HG02852 (cell line): ENCODE results near the gene ATP5F1E.

ENCODE experiments used
- ATAC-seq: cut with Tn5 transposase; IDR thresholded peaks from one replicate; pipeline ENCODE4 v1.9.1; 2021; ENCODE audit warnings: mild to moderate bottlenecking, moderate library complexity; ENCODE audit not compliant: unreplicated experiment

ATP5F1E gene

DNA sequence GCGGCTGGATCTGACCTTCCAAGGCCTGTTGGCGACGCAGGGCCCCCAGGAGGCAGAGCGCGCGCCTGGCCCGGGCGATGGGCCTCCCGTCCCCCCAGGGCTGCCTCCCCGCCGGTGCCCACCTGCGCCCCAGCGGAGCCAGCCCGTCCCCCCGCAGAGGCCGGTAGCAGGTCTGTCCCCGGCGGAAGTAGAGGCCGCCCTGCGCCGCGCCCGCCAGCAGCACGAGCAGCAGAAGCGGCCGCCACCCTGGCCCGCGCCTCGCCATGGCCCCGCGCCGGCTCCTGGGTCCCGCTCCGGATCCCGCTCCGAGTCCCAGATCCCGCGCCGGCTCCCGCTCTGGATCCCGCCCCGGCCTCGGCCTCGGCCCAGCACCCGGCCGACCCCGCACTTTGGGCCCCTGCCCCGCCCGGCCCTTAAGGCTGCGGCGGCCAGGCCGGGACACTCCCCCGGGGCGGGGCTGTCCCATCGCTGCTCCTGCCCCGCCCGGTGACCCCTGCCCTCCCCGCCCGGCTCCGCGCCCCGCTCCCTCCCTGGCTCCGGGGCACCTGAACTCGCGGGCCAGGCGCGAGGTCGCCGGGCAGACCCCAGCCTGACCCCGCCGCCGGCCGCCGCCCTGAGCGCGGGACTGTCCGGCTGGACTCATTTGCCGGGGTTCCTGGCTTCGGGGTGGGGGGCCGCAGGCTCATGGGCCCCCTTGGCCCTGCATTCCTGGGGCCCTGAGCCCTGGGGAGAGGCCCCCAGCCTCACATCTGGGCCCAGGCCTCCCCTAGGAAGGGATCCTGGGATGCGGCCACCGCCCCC is 25.1 kb downstream of the ATP5F1E start, which contains the start of gene CTSZ:
TSS of gene CTSZ (minus strand) at position 391 of the 801 bp plus-strand sequence. CDS start at position 265, 126 bp downstream.
- ATAC-seq = peak; percentile 39

DNA sequence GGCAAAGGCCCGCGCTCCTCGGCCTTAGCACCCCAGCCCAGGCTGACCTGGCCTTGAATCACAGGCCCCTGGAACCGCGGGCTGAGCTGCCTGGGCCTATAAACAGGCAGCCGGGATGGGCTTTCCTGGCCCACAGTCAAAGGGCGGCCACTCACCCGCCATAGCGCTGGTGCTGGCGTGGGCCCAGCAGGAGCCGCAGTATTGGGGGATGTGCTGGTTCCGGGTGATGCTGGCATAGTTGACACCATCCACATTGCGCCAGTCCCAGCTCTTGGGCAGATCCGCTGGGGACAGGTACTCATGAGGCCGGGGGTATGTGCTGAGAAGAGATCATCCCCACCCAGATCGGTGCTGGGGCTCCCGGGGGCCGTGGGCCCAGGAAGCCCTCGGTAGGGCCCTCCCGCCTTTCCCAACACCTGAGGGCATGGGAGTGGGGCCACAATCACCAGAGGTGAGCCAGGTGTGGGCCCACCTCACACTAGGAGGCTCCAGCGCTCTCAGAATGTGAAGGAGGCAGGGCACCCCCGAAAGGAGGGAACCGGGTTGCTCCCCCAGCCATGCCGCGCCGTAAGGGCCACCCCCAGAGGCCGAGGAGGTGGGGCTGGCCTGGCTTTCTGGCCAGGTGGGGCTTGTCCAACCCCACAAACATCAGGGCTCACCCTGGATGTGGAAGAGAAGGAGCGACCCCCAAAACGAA is 25.8 kb downstream of the ATP5F1E start:
- ATAC-seq = no peak

DNA sequence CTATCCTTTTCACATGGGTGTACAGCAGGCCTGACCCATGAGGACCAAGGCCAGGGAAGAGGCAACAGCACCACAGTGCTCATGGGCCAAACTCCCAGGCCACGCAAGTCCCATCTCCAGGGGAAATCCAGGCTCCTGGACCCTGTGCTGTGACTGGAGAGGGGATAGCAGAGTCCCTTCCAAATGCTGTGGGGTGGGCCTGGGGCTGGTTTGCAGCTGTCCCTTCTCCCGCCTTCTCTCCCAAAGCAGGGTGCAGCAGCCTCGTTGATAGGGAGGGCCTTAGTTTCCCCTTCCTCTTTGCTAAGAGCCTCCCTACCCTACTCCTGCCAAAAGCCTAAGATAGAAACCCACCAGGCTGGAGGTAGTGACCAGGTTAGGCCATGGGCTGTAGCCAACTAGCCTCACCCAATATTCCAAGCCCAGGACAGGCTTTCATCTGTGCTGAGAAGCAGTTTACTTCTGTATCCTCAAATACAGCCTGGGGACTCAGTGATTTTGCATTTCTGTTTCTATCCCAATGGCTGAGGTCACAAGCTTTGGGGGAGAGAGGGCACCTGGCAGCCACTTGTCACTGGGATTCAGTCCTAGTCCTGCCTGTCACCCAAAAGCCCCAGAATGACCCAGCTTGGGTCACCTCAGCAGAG is 26.5 kb downstream of the ATP5F1E start:
- no peak for ATAC-seq

DNA sequence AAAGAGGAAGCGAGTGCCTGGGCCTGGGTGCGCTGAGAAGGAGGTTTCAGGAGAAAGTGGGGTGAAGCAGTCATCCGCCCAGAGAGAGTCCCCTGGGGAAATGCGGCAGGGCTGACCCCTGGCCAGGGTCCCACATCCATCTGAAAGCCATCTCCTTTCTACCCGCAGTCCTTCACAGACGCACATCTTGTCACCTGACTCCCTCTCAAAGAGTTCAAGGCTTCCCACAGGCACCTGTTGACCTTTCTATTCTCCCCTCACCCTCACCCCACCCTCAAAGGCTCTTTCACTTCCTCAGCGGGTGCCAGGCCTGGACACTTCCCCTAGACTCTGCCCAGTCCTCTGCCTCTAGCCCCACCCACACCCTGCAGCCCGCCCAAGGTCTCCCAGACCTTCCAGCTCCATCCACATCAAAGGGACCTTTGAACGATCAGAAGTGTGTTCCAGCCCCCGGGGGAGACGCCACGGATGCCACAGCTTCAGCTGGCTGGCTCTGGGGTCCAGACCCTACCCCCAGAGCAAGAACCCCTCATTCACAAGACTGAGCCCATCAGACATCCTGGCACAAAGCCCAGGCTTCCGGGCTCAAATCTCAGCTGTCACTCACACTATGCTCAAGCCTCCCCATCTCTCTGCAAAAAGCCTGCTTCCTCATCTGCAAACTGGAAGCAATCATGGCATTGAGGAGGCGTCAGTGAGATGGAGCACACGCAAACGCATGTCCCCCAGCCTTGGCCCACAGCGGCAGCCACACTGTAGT is 27.2 kb downstream of the ATP5F1E start:
- peak; percentile 32 for ATAC-seq

DNA sequence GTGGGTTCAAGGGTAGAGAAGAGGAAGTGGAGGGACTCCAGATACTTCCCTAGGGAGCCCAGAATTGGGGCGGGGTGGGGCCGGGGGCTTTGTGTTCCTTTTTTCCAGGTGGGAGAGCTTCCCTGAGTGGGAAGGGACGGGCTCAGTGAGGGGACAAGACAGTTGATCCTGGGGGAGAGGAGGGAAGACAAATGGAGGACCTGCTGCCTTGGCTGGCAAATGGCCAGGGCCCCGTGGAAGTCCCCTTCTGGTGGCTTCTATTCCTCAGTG is 27.7 kb downstream of the ATP5F1E start:
- ATAC-seq = no peak

DNA sequence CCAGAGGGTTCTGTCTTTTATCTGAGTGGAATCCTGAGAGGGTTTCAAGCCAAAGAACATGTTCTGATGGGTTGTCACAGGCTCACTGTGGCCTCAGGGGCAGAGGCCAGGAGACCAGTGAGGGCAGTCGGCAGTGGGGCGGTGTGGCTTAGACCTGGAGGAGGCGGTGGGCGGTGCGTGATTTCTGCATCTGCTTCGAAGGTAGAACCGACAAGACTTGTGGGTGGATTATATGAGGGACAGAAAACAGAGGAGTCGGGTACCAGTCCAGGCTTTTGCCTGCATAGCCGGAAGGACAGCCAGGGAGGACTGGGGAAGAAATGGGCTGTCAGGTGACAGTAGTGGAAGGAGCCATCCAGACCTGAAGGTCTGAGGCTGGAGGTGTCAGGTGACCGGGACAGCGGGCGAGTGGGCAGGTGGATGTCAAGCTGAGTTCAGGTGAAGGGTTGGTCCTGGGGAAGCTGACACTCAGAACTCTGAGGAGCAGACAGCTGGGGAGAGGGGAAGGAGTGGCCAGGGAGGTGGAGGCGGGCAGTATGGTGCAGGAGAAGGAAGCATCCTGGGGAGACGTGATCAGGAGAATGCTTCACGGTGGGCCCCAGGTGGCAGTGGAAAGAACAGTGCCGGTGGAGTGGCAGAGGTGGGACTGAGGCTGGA is 28.2 kb downstream of the ATP5F1E start:
- ATAC-seq = no peak

DNA sequence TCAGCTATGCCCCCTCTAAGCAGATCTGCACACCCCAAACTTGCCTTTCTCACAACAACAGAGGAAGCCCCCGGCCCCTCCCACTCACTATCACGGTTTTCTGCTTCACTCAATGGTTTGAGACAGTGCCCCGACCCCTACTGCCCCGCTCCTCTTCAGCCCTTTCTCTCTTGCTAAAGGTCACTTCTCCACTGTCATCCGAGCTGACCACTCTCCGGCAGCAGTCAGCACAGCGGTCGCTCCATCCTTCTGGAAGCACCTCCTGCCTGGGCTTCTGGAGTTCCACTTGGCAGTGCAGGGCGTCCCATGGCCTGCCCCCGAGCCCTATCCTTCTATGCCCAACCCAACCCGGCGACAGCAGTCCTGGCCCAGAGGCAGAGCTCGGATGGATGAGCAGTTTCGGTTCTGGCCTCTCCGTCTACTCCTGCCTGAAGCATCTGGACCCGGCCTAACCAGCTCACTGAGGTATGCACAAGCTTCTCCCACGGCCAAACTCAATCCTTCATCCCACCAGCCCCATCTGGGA is 29.2 kb downstream of the ATP5F1E start:
- no peak for ATAC-seq

DNA sequence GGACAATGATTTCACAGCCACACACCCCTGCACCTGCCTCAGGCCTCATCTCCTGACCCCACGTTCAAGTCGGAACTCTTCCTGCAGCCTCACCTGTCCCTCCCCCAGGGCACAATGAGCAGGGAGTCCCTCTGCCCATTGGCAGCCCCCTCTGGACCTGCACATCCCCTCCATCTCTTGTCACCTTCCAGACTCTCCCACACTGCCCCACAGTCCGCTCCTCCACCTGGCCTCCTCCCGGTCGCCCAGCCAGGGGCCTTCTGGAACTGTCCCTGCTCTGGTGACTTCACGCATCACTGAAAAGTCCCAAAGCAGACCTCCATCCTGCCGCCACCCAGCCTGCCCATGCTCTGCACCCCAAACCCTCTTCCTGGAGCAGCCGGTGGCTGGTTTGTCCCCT is 29.7 kb downstream of the ATP5F1E start:
- no peak for ATAC-seq

DNA sequence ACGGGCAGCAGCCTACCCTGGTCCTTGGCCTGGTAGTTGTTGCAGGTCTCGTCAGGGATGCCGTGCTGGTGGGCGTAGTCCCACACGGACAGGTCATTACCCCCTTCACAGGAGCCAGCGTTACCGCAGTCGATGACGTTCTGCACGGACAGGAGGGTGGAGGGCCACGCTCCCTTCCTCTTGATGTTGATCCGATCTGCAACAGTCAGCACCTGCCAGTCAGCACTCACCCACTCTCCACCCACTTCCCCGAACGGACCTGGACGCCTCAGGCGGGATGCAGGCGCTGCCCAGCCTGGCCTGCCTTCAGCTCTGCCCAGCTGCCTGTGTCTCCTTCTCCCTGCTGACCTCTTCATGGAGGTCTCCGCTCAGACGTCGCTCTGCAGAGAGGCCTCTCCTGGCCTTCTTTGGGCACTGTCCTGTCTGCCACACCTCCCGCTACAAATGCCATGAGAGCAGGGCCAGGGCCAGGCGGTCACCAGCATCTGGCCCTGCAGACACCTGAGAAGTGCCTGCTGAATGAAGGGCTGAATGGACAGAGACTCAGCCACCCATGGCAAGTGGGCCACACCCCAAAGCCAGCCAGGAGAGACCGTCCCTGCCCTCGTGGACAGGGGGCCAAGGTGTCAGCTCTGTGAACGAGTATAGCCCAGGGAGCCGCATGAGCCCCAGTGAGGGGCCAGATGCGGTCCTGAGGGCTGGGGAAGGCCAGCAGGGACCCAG is 30.5 kb downstream of the ATP5F1E start:
- ATAC-seq = no peak

DNA sequence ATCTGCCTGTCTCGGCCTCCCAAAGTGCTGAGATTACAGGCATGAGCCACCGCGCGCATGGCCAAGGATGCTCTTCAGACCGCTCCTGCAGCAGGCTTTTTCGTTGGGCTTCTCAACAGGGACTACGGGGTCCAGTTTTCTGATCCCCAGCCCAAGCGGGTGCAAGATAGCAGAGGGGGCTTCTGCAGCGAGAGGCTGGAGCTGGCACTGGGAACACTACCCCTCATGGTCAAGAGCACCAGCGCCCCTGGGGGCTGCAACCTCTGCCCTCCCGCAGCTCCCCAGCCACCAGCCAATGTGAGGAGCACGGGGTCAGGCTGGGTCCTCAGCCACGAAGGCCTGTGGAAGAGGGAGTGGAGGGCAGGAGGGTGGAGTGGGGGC is 31.1 kb downstream of the ATP5F1E start:
- no peak for ATAC-seq

DNA sequence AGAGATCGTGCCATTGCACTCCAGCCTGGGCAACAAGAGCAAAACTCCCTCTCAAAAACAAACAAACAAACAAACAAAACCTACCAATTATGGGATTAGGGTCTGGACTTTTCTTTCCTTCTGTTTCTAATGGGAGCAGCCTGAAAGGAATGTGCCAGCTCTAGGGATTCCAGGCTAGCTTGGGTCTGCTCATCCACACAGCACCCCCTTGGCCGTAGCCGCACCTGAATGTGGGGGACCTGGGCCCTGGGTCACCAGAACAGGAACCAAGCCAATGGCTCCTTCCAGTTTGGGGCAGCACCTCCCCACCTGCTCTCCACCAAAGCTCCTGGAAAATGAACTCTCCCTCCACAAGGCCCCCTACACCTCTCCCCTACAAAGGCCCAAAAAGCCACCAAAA is 31.8 kb downstream of the ATP5F1E start:
- ATAC-seq = no peak

DNA sequence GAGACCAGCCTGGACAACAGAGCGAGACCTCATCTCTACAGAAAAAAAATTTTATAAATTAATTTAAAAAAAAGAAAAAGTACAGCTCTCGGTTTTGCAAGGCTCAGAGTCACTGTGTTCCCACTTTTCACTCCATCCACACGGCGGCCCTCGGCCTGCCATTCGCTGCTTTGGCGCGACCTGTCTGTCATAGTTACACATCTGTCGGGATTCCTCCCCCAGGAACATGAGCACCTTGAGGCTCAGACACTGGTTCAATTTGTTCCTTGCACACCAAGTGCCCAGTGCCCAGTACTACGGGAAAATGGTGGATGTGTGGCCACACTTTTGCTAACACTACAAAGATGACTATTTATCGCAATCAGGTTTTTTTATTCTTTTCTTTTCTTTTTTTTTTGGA is 33.5 kb downstream of the ATP5F1E start:
- no peak for ATAC-seq

DNA sequence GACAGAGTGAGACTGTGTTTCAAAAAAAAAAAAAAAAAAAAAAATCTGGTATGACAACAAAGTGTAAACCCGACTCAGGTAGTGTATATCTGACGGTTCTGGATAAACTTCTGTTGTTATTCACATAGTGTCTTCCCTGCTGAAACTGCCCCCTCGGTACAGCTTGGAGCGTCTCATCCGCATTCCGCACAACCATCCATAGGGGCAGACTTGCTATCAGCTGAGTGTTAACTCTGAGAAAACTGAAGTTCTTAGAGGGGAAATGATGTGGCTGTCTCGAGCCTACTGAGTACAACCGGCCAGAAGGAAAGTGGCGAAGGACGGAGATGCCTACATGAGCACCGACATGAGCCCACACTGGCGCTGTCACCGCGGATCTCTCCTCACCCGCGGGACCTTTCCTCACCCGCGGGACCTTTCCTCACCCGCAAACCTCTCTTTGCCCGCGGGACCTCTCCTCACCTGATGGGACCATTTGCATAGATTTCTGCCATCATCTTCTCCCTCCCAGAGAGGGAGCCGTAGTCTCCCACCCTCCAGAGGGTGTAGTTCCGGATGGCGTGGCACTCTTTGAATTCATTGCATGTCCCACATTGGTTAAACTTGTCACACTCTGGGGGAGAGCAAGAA is 34.9 kb downstream of the ATP5F1E start:
- ATAC-seq = no peak

DNA sequence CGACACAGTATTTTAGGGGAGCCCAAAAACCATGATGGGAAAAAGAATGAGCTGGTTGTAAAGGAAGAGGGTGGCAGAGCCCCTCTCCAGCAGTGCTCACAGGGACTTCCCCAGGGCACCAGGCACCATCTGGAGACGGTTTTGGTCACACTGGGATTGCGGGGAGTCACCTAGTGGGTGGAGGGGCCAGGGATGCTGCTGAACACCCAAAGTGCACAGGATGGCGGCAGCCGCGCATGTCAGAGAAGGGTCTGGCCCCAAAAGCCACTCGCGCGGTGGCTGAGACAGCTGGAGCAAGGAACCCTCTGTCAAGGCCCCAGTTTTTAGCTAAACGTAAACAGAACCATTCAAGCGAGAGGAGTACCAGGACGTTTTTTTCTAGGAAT is 35.9 kb downstream of the ATP5F1E start:
- no peak for ATAC-seq

DNA sequence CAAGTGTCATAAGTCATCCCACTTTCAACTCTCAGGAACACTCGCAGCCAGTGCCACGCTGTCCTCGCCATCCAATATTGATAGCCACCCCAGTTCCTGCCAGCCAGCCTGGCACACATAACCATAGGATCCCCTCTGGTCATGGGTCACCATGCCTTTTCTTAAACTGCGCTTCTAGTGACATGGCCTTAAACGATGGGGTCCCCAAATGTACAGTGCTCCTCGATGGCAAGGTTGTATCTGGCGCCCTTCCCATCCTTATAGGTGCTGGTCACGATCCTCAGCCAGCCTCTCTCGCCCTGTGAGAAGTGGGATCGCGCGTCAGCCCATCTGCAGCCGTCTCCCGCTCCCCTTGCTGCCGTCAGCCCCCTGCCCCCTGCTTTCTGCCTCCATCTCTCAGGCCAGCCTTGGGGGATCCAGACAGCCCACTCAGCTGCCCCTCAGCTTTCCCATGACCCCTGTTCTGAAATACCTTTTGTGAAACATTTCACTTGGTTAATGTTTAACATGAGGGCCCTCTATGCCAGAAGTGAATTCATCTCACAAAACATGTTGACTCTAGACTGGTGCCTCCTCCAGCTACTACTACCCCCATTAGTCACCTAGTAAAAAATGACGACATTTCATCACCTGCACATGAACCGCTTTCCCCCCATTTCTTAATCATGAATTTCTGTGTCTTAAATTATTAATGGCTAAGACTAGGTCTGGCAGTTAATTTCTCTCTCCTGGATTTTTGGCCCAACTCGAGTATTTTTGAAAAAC is 36.5 kb downstream of the ATP5F1E start:
- no peak for ATAC-seq

DNA sequence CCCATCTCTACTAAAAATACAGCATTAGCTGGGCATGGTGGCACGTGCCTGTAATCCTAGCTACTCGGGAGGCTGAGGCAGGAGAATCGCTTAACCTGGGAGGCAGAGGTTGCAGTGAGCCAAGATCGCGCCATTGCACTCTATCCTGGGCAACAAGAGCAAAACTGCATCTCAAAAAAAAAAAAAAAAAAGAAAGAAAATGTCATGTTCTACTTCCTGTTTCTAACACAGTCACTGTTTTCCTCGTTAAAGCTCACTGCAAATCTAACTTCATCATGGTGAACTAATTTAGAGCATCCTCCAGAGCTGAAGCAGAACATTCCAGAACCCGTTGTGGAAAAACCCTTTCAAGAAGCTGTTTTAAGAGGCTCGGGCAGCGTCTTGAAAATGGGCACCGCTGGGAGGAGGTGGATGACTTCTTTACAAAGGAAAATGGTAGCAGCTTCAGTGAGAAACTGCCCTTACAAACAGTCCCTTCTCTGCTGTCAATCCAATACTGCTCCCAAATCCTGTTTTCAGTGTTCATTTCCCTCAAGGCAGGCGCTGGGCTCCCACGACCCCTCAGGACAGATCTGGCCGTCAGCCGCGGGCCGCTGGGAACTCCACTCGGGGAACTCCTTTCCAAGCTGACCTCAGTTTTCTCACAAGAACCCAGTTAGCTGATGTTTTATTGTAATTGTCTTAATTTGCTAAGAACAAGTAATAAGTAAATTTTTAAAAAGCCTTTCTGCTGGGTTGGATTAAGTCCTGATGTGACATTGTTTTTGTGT is 37.6 kb downstream of the ATP5F1E start:
- ATAC-seq = no peak

DNA sequence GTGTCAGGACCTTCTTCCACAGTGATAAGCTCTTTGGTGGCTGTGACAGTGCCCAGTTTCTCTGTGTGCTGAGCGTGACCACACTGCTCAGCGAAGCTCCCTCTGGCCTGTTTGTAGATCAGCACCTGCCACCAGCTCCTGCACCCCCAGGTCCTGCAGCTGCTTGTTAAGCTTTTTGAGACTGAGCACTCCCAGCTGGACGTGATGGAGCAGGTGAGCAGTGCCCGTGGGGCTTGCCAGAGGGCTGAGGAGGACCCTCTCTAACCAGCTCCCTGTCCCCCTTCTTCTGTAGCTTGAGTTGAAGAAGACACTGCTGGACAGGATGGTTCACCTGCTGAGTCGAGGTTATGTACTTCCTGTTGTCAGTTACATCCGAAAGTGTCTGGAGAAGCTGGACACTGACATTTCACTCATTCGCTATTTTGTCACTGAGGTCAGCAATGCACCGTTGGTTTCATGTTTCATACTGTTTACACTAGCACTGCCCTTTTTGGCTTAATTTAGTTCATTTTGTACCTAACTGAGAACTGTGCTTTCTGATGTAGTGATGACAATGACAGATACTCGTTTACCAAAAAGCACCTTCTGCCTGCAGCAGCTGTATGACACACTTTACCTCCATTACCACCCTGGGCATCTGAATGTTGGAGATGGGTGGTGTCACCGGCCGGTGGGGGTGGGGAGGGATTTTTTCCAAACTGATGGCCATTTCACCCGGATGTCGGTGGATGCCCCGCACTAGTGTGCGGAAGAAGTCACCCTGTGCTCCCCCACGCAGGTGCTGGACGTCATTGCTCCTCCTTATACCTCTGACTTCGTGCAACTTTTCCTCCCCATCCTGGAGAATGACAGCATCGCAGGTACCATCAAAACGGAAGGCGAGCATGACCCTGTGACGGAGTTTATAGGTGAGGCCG is 38.5 kb downstream of the ATP5F1E start:
- ATAC-seq = no peak
